Cerebellar nuclear complex (tissue), 1 donor: ENCODE measurements around the gene IKZF3.
"Not testable (repeated sequence)": the region's sequence is repeated elsewhere in the genome, so short reads cannot be mapped to it uniquely, and the experiment has no call there.

ENCODE experiments used
- DNase-seq, 2 experiments: peaks; one replicate each; lab custom pipeline; 2025; lab: John Stamatoyannopoulos, UW

The IKZF3 gene

GRCh38 chr17:39755554-39756379, 108.3 kb downstream of the IKZF3 start:
- DNase-seq, result no peak

- no peak for DNase-seq
Observed at GRCh38 chr17:39754958-39755553, 109.1 kb downstream of the IKZF3 start.

- no peak for DNase-seq
Observed at GRCh38 chr17:39754161-39754957, 109.8 kb downstream of the IKZF3 start.

- no peak for DNase-seq
Observed at GRCh38 chr17:39753514-39754160, 110.5 kb downstream of the IKZF3 start.

GRCh38 chr17:39752241-39752881, 111.8 kb downstream of the IKZF3 start:
- no peak for DNase-seq

- no peak for DNase-seq
Observed at GRCh38 chr17:39751637-39752036, 112.5 kb downstream of the IKZF3 start.

GRCh38 chr17:39751016-39751543, 113.0 kb downstream of the IKZF3 start:
- DNase-seq, result no peak

GRCh38 chr17:39750131-39751015, 113.7 kb downstream of the IKZF3 start:
- DNase-seq, result no peak

- not testable (repeated sequence) for DNase-seq
Observed at GRCh38 chr17:39748444-39749034, 115.6 kb downstream of the IKZF3 start.

- no peak for DNase-seq
Observed at GRCh38 chr17:39747745-39748144, 116.4 kb downstream of the IKZF3 start.

- no peak for DNase-seq
Observed at GRCh38 chr17:39746145-39746461, 118.0 kb downstream of the IKZF3 start.

GRCh38 chr17:39745335-39746144, 118.6 kb downstream of the IKZF3 start:
- DNase-seq, result no peak

- no peak for DNase-seq
Observed at GRCh38 chr17:39744836-39745215, 119.3 kb downstream of the IKZF3 start.

GRCh38 chr17:39744075-39744835, 119.9 kb downstream of the IKZF3 start:
- DNase-seq, result no peak

GRCh38 chr17:39742856-39743436, 121.2 kb downstream of the IKZF3 start:
- DNase-seq, result no peak

- no peak for DNase-seq
Observed at GRCh38 chr17:39742126-39742855, 121.8 kb downstream of the IKZF3 start.

- no peak for DNase-seq
Observed at GRCh38 chr17:39740357-39741111, 123.6 kb downstream of the IKZF3 start.
